H9 (cell line): ENCODE measurements around the gene GSTM3. TPM values are rescaled to one million over a fixed set of nuclear protein-coding genes. Genes with fewer than 3 reads are reported as not detected.
"Not testable (repeated sequence)": the region's sequence is repeated elsewhere in the genome, so short reads cannot be mapped to it uniquely, and the experiment has no call there.

Source experiments
- DNase-seq: peaks from one replicate; pipeline ENCODE4 v3.0.0-alpha.2; 2017
- H2AFZ ChIP-seq: one replicate; pipeline ENCODE4 v1.6.1; 2013; ENCODE audit warnings: mild to moderate bottlenecking, low read length, control low read depth, moderate library complexity
- H2AK5ac ChIP-seq: 2 replicates; pipeline ENCODE4 v1.6.1; 2013; ENCODE audit warnings: low read length, control low read depth, mixed read lengths; ENCODE audit not compliant: insufficient read length
- H2BK120ac ChIP-seq: one replicate; pipeline ENCODE4 v1.6.1; 2013; ENCODE audit warnings: low read depth, mild to moderate bottlenecking, low read length, control low read depth, inconsistent platforms; ENCODE audit not compliant: poor library complexity, severe bottlenecking
- H2BK12ac ChIP-seq: 2 replicates; pipeline ENCODE4 v1.6.1; 2013; ENCODE audit warnings: low read length, control low read depth, mixed read lengths, low read depth; ENCODE audit not compliant: insufficient read length
- H2BK15ac ChIP-seq: 2 replicates; pipeline ENCODE4 v1.6.1; 2013; ENCODE audit warnings: low read depth, low read length, control low read depth
- H2BK20ac ChIP-seq: one replicate; pipeline ENCODE4 v1.6.1; 2013; ENCODE audit warnings: low read depth, mild to moderate bottlenecking, low read length, control low read depth, inconsistent platforms; ENCODE audit not compliant: poor library complexity, severe bottlenecking
- H2BK5ac ChIP-seq: 2 replicates; pipeline ENCODE4 v1.6.1; 2013; ENCODE audit warnings: low read length, control low read depth, mixed read lengths; ENCODE audit not compliant: insufficient read length
- H3K14ac ChIP-seq: 2 replicates; pipeline ENCODE4 v1.6.1; 2013; ENCODE audit warnings: low read length, control low read depth; ENCODE audit not compliant: insufficient read depth
- H3K18ac ChIP-seq: 2 replicates; pipeline ENCODE4 v1.6.1; 2013; ENCODE audit warnings: low read depth, mild to moderate bottlenecking, mixed read lengths, low read length, control low read depth; ENCODE audit not compliant: insufficient read length
- H3K23ac ChIP-seq: 2 replicates; pipeline ENCODE4 v1.6.1; 2013; ENCODE audit warnings: low read length, control low read depth, mixed read lengths, low read depth; ENCODE audit not compliant: insufficient read length
- H3K23me2 ChIP-seq: 2 replicates; pipeline ENCODE4 v1.6.1; 2013; ENCODE audit warnings: low read depth, mild to moderate bottlenecking, mixed read lengths, low read length, control low read depth; ENCODE audit not compliant: insufficient read length, poor library complexity, severe bottlenecking
- H3K27ac ChIP-seq: 2 replicates; pipeline ENCODE4 v1.5.1; 2013; ENCODE audit warnings: low read length, control low read depth, mixed read lengths, low read depth; ENCODE audit not compliant: insufficient read length
- H3K27me3 ChIP-seq: 2 replicates; pipeline ENCODE4 v1.6.1; 2013; ENCODE audit warnings: low read length, control low read depth, inconsistent platforms; ENCODE audit not compliant: insufficient read depth
- H3K4ac ChIP-seq: 2 replicates; pipeline ENCODE4 v1.6.1; 2013; ENCODE audit warnings: low read depth, mild to moderate bottlenecking, control low read depth, inconsistent platforms, low read length, moderate library complexity
- H3K4me1 ChIP-seq: 2 replicates; pipeline ENCODE4 v1.6.1; 2013; ENCODE audit warnings: low read length, control low read depth, inconsistent platforms; ENCODE audit not compliant: insufficient read depth
- H3K4me2 ChIP-seq: 2 replicates; pipeline ENCODE4 v1.6.1; 2013; ENCODE audit warnings: low read length, control low read depth, mixed read lengths; ENCODE audit not compliant: insufficient read length, insufficient read depth
- H3K56ac ChIP-seq: 2 replicates; pipeline ENCODE4 v1.6.1; 2013; ENCODE audit warnings: low read depth, mild to moderate bottlenecking, mixed read lengths, low read length, control low read depth; ENCODE audit not compliant: insufficient read length
- H3K79me1 ChIP-seq: 2 replicates; pipeline ENCODE4 v1.6.1; 2013; ENCODE audit warnings: low read depth, mild to moderate bottlenecking, moderate library complexity, low read length, control low read depth, inconsistent platforms; ENCODE audit not compliant: insufficient read depth, poor library complexity, severe bottlenecking
- H3K79me2 ChIP-seq: 2 replicates; pipeline ENCODE4 v1.6.1; 2013; ENCODE audit warnings: low read length, control low read depth, inconsistent platforms; ENCODE audit not compliant: insufficient read depth
- H3K9ac ChIP-seq: 2 replicates; pipeline ENCODE4 v1.6.1; 2013; ENCODE audit warnings: low read length, control low read depth, mixed read lengths; ENCODE audit not compliant: insufficient read length; ENCODE audit errors: extremely low read depth
- H3K9me3 ChIP-seq: one replicate; pipeline ENCODE4 v1.6.1; 2013; ENCODE audit warnings: low read depth, low read length, inconsistent platforms; ENCODE audit not compliant: control insufficient read depth
- H3T11ph ChIP-seq: one replicate; pipeline ENCODE4 v1.6.1; 2013; ENCODE audit warnings: mild to moderate bottlenecking, low read length, control low read depth, inconsistent platforms
- H4K20me1 ChIP-seq: one replicate; pipeline ENCODE4 v1.6.1; 2013; ENCODE audit not compliant: control insufficient read depth, insufficient read length, insufficient read depth
- H4K5ac ChIP-seq: 2 replicates; pipeline ENCODE4 v1.6.1; 2013; ENCODE audit warnings: low read depth, mild to moderate bottlenecking, mixed read lengths, low read length, control low read depth; ENCODE audit not compliant: insufficient read length
- H4K8ac ChIP-seq: replicated peaks from 2 replicates; pipeline ENCODE4 v1.6.1; 2013; ENCODE audit warnings: low read length, control low read depth, mixed read lengths, low read depth; ENCODE audit not compliant: insufficient read length
- H4K91ac ChIP-seq: 2 replicates; pipeline ENCODE4 v1.6.1; 2013; ENCODE audit warnings: low read depth, mild to moderate bottlenecking, moderate library complexity, mixed read lengths, low read length, control low read depth; ENCODE audit not compliant: insufficient read length
- H3K27ac Mint-ChIP-seq, 3 experiments: 2 replicates in 2 of 3; 3 replicates in 1 of 3; pipeline ENCODE4 v1.8.0; 2020 to 2021; ENCODE audit warnings: mixed read lengths in 3 of 3, mild to moderate bottlenecking in 1 of 3, moderate library complexity in 1 of 3
- H3K27me3 Mint-ChIP-seq: 2 replicates; pipeline ENCODE4 v1.8.0; 2021; ENCODE audit warnings: low read depth, mild to moderate bottlenecking, moderate library complexity, mixed read lengths
- H3K36me3 Mint-ChIP-seq, 3 experiments: 2 replicates in 2 of 3; 3 replicates in 1 of 3; pipeline ENCODE4 v1.8.0; 2020 to 2021; ENCODE audit warnings: low read depth in 3 of 3, mixed read lengths in 3 of 3; ENCODE audit not compliant: insufficient read depth in 1 of 3
- H3K4me1 Mint-ChIP-seq, 2 experiments: 2 replicates each; pipeline ENCODE4 v1.8.0; 2020; ENCODE audit warnings: mixed read lengths in 2 of 2
- H3K4me3 Mint-ChIP-seq, 2 experiments: 2 replicates in 1 of 2; 3 replicates in 1 of 2; pipeline ENCODE4 v1.8.0; 2020 to 2021; ENCODE audit warnings: mild to moderate bottlenecking in 2 of 2, mixed read lengths in 2 of 2, moderate library complexity in 1 of 2
- H3K9me3 Mint-ChIP-seq, 2 experiments: 2 replicates in 1 of 2; 3 replicates in 1 of 2; pipeline ENCODE4 v1.8.0; 2020; ENCODE audit warnings: mild to moderate bottlenecking in 2 of 2, mixed read lengths in 2 of 2, moderate library complexity in 1 of 2
- CTCF ChIP-seq: fragments of 200-600 bp; sonication (generic); conservative IDR thresholded peaks from 3 replicates; pipeline ENCODE4 v1.8.0; 2021; ENCODE audit warnings: antibody characterized with exemption, mild to moderate bottlenecking
- WGBS: extraction: QIAGEN DNeasy Blood & Tissue Kit; methylation state at CpG from one replicate; pipeline ENCODE4 v1.1.7; 2013; ENCODE audit warnings: missing lambda C conversion rate, low lambda C conversion rate, mixed read lengths; ENCODE audit not compliant: insufficient read length; ENCODE audit errors: extremely low coverage; 5-methylcytosine and 5-hydroxymethylcytosine counted together
- total RNA-seq: library from RNA; stranded (reverse); gene quantifications from 2 replicates; pipeline ENCODE4 v1.2.1, GENCODE V29; 2021

The GSTM3 gene
- total RNA-seq, 1 experiment from 2014 or later = 3.5 TPM

DNA sequence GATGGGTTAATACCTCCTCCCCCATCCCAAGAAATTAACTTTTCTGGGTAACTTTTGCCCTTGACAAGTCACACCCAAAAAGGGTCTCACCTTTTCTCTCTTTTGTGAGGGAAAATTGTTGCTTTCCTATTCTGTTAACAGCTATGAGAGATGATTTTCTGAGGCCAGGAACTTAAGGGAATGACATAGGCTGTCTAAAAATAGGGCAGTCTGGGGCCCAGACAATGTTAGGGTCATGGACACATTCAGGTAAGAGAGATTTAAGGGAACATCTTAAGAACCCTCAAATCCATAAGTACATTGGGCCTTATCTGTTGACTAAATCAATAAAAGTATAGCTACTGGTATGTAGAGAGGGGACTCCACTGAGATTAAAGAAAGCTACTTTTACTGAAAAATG, 8.4 kb upstream of the GSTM3 start:
- Mint-ChIP-seq H3K9me3 (peaks cover 18 to 26% of the 10 kb centered on the region in 2 experiments), H3K36me3 (peaks cover 3 to 6% (median 4%) of the 10 kb centered on the region in 3 experiments; a peak in 5 of 7 replicates), H3K27me3 (peaks cover 50% of the 10 kb centered on the region), H3K4me1 (no peaks in the 10 kb centered on the region), H3K4me3 (no peak overlapping the region), H3K27ac (no peak overlapping the region)
- Histone ChIP-seq H3K4ac (no peak overlapping the region), H4K5ac (no peak overlapping the region), H3K9me3 (no peaks in the 10 kb centered on the region), H3K56ac (no peak overlapping the region), H2BK5ac (no peak overlapping the region), H4K20me1 (no peaks in the 10 kb centered on the region), H3K18ac (no peak overlapping the region), H2BK12ac (no peak overlapping the region), H3K14ac (no peak overlapping the region), H4K8ac (no peak overlapping the region), H3K79me1 (no peaks in the 10 kb centered on the region), H2AK5ac (no peak overlapping the region), H2BK15ac (no peak overlapping the region), H3K23me2 (no peaks in the 10 kb centered on the region), H2AFZ (no peak overlapping the region), H3K79me2 (no peaks in the 10 kb centered on the region), H3K27ac (no peak overlapping the region), H3K27me3 (no peaks in the 10 kb centered on the region), H3K23ac (no peak overlapping the region), H3K4me1 (no peaks in the 10 kb centered on the region), H3K9ac (no peak overlapping the region), H4K91ac (no peak overlapping the region), H3T11ph (no peak overlapping the region), H3K4me2 (no peak overlapping the region), H2BK120ac (no peak overlapping the region), H2BK20ac (no peak overlapping the region)
- TF ChIP-seq CTCF = no peak
- no peak for DNase-seq

- not testable (repeated sequence) for H3K27ac ChIP-seq, H3K27me3 ChIP-seq, H3K4me1 ChIP-seq, H2BK20ac ChIP-seq, H3K4ac ChIP-seq, H3T11ph ChIP-seq, DNase-seq, H3K79me1 ChIP-seq, H3K9me3 ChIP-seq, H4K8ac ChIP-seq, H4K5ac ChIP-seq, H3K4me3 Mint-ChIP-seq, H3K27ac Mint-ChIP-seq, H2AFZ ChIP-seq, H4K91ac ChIP-seq, H2BK120ac ChIP-seq, H2AK5ac ChIP-seq, H4K20me1 ChIP-seq, H3K4me2 ChIP-seq, H2BK5ac ChIP-seq, H3K9ac ChIP-seq, H3K56ac ChIP-seq, H3K4me1 Mint-ChIP-seq, H3K23ac ChIP-seq, H3K18ac ChIP-seq, H2BK12ac ChIP-seq, H2BK15ac ChIP-seq, H3K23me2 ChIP-seq, H3K14ac ChIP-seq, H3K79me2 ChIP-seq, H3K36me3 Mint-ChIP-seq
- H3K27me3 Mint-ChIP-seq = peaks cover 50% of the 10 kb centered on the region
- WGBS = no CpG with 5 or more reads among the region's 10 CpGs
- peaks cover 18 to 26% of the 10 kb centered on the region in 2 experiments for H3K9me3 Mint-ChIP-seq
Measured at GRCh38 chr1:109748311-109748710, 7.5 kb upstream of the GSTM3 start.
